ENCODE measurements around the gene PPDPF.

DNA sequence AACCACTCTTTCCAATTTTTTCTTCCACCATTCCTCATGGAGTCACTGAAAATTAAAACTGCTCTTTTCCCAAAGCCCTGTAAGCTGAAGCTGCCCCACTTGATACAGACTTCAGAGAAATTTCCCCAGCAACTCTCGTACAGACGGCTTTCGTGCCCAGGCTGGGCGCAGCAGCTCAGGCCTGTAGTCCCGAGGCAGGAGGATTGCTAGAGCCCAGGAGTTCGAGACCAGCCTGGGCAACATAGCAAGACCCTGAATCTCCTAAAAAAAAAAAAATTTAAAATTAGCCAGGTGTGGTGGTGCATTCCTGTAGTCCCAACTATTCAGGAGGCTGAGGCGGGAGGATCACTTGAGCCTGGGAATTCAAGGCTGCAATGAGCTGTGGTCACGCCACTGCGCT is 6.6 kb downstream of the PPDPF start:
- TF ChIP-seq, protein P1, sequence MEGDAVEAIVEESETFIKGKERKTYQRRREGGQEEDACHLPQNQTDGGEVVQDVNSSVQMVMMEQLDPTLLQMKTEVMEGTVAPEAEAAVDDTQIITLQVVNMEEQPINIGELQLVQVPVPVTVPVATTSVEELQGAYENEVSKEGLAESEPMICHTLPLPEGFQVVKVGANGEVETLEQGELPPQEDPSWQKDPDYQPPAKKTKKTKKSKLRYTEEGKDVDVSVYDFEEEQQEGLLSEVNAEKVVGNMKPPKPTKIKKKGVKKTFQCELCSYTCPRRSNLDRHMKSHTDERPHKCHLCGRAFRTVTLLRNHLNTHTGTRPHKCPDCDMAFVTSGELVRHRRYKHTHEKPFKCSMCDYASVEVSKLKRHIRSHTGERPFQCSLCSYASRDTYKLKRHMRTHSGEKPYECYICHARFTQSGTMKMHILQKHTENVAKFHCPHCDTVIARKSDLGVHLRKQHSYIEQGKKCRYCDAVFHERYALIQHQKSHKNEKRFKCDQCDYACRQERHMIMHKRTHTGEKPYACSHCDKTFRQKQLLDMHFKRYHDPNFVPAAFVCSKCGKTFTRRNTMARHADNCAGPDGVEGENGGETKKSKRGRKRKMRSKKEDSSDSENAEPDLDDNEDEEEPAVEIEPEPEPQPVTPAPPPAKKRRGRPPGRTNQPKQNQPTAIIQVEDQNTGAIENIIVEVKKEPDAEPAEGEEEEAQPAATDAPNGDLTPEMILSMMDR (conservative IDR thresholded peaks at IDR 0.05 in 1 of 2, IDR thresholded peaks at IDR 0.05 in 1 of 2; ENCODE audit: extremely low read depth in 1 of 2, insufficient read depth in 1 of 2, low read depth in 1 of 2, low read length in 2 of 2): no peak
- TF ChIP-seq EZH2 (IDR thresholded peaks at IDR 0.05; ENCODE audit: borderline replicate concordance, low read length): no peak

Data from mammary epithelial cell (primary cell).